ENCODE data around the gene ELL. TPM values are rescaled to one million over a fixed set of nuclear protein-coding genes. Genes with fewer than 3 reads are reported as not detected.
A peak's percentile ranks its signal among the peaks of the same experiment; 100 is the strongest.

Gene ELL
- total and polyA plus RNA-seq, 9 of the 15 experiments (the other 6 are each of a cell fraction or from before 2014, with no cell fraction given), result 0.24 to 22.5 (median 4.1) TPM

DNA sequence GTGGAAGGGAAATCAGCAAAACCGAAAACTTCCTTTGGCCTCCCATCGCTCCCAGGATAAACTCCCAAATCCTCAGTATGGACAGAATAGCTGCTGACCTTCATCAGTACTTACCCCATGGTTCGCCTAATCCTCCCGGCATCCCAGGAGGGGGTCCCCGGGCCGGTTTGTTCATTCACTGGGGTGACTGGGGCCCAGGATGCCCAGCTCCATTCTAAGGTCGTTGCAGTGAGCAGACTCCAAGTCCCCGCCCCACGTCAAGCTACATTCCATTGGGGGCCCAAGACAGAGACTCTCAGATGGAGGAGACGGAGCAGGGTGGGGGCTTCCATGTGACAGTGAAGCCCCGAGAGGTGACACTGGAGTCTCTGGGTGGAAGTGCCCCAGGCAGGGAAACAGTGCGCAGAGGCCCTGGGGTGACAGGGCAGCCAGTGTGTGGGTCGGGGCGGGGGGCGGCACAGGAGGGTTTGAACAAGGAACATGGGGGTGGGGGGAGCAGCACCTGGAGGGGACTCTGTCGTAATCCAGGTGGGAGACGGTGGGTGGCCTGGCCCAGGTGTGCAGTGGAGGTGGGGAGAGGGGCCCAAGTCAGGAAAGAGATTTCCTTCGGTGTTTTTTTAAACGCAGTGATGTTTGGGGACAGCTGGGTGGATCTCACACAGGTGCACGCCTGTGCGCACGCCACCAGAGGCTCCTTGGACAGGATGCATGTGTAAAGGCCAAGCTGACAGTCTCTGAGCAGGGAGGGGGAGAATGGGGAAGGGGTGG lies 97.6 kb downstream of the ELL start:
- Histone ChIP-seq H3K9me1 (ENCODE audit: control insufficient read depth, insufficient read depth, low read length) (no peaks in the 10 kb centered on the region), H3K9me3 (replicated peaks; ENCODE audit: control insufficient read depth, insufficient read depth, low read depth, low read length) (no peaks in the 10 kb centered on the region), H3K4me1 (replicated peaks in 1 of 2; ENCODE audit: control insufficient read depth in 2 of 2, insufficient read depth in 2 of 2, low read length in 2 of 2) (peaks cover 26 to 97% of the 10 kb centered on the region in 2 experiments), H3K9ac (ENCODE audit: insufficient read depth in 1 of 2, low read depth in 2 of 2, low read length in 2 of 2) (peak overlapping the region in 1 of 2 experiments; percentile 41; a peak in 2 of 4 replicates), H2AFZ (ENCODE audit: low read depth, low read length) (no peak overlapping the region), H3K4me2 (ENCODE audit: insufficient read depth, low read length) (no peak overlapping the region), H3K27ac (ENCODE audit: extremely low read depth, low read depth, low read length) (no peak overlapping the region), H3K79me2 (ENCODE audit: control insufficient read depth, insufficient read depth, low read length) (peaks cover 80% of the 10 kb centered on the region), H3K27me3 (ENCODE audit: control insufficient read depth in 2 of 2, insufficient read depth in 2 of 2, low read length in 2 of 2) (no peaks in the 10 kb centered on the region), H4K20me1 (replicated peaks; ENCODE audit: control insufficient read depth, insufficient read depth, low read length) (peaks cover 23% of the 10 kb centered on the region), H3K4me3 (no peak overlapping the region), H3K36me3 (ENCODE audit: control insufficient read depth, insufficient read depth, low read length) (peaks cover 56% of the 10 kb centered on the region; the same call in 2 of the 3 replicates)
- intact Hi-C loops (cut with micrococcal nuclease), result no loop called here
- in situ Hi-C loops (cut with MboI), result no loop called here
- DNase-seq (ENCODE audit: extremely low read depth in 1 of 4, low spot score in 3 of 4), result no peak
- no peak for ATAC-seq
- ChIA-PET CTCF (ENCODE audit: low intra/inter-chr PET ratio) (no interaction called here), POLR2A (interaction anchor here (0.6 to 0.7 kb wide), 2 partner anchors 11 to 12 kb away, joined by 3 read pairs; no protein-coding TSS in a partner anchor)
- no TSS peak for BruUV-seq (replicated peaks)
- no peak for FAIRE-seq
- no peak for TF ChIP-seq MED1 (CRISPR knock-in tag; IDR thresholded peaks at IDR 0.05; ENCODE audit: borderline replicate concordance)
- TF ChIP-seq ZNF217 (CRISPR knock-in tag; IDR thresholded peaks at IDR 0.05), result no peak
- TF ChIP-seq CC2D1A (IDR thresholded peaks at IDR 0.05), result no peak
- TF ChIP-seq, protein P1, sequence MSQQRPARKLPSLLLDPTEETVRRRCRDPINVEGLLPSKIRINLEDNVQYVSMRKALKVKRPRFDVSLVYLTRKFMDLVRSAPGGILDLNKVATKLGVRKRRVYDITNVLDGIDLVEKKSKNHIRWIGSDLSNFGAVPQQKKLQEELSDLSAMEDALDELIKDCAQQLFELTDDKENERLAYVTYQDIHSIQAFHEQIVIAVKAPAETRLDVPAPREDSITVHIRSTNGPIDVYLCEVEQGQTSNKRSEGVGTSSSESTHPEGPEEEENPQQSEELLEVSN (IDR thresholded peaks at IDR 0.05; ENCODE audit: borderline replicate concordance in 1 of 2, extremely low read depth in 1 of 2, insufficient read depth in 1 of 2, insufficient read length in 1 of 2, low read depth in 1 of 2, low read length in 1 of 2, poor library complexity in 1 of 2, severe bottlenecking in 1 of 2), result no peak
- TF ChIP-seq ZBTB7A (IDR thresholded peaks at IDR 0.05; ENCODE audit: borderline replicate concordance, control insufficient read depth, low read depth, low read length), result no peak
- TF ChIP-seq ZKSCAN1 (IDR thresholded peaks at IDR 0.05; ENCODE audit: low read depth, low read length), result no peak
- no peak for TF ChIP-seq TFAM (CRISPR knock-in tag; conservative IDR thresholded peaks at IDR 0.05)
- 86% methylated on average over 19 of the region's 22 CpGs for WGBS (ENCODE audit: insufficient coverage, low coverage, missing lambda C conversion rate)
